ENCODE measurements around the gene NDUFC2.

DNA sequence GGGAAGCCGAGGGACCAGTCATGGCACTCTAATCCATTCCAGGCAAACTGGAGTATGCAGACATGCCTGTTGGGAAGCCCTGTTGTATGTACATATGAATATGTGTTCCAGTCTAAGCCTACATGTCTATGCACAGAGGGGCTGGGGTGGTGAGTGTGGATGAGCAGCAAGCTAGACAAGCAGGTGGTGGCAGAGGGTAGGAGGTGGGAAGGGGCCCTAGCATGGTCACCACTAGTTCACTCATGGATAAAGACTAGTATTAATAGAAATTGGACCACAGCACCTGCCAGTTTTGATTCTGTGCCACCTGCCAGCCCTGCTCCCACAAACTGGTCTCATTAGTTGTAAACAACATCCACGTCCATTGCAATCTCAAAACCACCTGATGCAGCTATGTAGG, 14.5 kb downstream of the NDUFC2 start:
- TF ChIP-seq, protein P1, sequence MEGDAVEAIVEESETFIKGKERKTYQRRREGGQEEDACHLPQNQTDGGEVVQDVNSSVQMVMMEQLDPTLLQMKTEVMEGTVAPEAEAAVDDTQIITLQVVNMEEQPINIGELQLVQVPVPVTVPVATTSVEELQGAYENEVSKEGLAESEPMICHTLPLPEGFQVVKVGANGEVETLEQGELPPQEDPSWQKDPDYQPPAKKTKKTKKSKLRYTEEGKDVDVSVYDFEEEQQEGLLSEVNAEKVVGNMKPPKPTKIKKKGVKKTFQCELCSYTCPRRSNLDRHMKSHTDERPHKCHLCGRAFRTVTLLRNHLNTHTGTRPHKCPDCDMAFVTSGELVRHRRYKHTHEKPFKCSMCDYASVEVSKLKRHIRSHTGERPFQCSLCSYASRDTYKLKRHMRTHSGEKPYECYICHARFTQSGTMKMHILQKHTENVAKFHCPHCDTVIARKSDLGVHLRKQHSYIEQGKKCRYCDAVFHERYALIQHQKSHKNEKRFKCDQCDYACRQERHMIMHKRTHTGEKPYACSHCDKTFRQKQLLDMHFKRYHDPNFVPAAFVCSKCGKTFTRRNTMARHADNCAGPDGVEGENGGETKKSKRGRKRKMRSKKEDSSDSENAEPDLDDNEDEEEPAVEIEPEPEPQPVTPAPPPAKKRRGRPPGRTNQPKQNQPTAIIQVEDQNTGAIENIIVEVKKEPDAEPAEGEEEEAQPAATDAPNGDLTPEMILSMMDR (conservative IDR thresholded peaks at IDR 0.05; ENCODE audit: low read depth in 2 of 2), result no peak
- TF ChIP-seq POLR2AphosphoS5 (IDR thresholded peaks at IDR 0.05; ENCODE audit: low read depth) (no peak), EZH2phosphoT487 (IDR thresholded peaks at IDR 0.05; ENCODE audit: unreplicated experiment) (no peak), EZH2 (IDR thresholded peaks at IDR 0.05; ENCODE audit: low read depth, unreplicated experiment) (no peak), STAT1 (IDR thresholded peaks at IDR 0.05; ENCODE audit: unreplicated experiment) (no peak), CREB1 (CRISPR knock-in tag; IDR thresholded peaks at IDR 0.05; ENCODE audit: low read depth) (no peak), JUNB (IDR thresholded peaks at IDR 0.05; ENCODE audit: unreplicated experiment) (no peak), ZNF331 (CRISPR knock-in tag; IDR thresholded peaks at IDR 0.05; ENCODE audit: low read depth) (no peak), NANOG (IDR thresholded peaks at IDR 0.05; ENCODE audit: borderline replicate concordance) (no peak), ZNF114 (CRISPR knock-in tag; IDR thresholded peaks at IDR 0.05) (no peak)
- TF ChIP-seq, protein P2, sequence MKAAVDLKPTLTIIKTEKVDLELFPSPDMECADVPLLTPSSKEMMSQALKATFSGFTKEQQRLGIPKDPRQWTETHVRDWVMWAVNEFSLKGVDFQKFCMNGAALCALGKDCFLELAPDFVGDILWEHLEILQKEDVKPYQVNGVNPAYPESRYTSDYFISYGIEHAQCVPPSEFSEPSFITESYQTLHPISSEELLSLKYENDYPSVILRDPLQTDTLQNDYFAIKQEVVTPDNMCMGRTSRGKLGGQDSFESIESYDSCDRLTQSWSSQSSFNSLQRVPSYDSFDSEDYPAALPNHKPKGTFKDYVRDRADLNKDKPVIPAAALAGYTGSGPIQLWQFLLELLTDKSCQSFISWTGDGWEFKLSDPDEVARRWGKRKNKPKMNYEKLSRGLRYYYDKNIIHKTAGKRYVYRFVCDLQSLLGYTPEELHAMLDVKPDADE (IDR thresholded peaks at IDR 0.05), result no peak
- TF ChIP-seq, protein P3, sequence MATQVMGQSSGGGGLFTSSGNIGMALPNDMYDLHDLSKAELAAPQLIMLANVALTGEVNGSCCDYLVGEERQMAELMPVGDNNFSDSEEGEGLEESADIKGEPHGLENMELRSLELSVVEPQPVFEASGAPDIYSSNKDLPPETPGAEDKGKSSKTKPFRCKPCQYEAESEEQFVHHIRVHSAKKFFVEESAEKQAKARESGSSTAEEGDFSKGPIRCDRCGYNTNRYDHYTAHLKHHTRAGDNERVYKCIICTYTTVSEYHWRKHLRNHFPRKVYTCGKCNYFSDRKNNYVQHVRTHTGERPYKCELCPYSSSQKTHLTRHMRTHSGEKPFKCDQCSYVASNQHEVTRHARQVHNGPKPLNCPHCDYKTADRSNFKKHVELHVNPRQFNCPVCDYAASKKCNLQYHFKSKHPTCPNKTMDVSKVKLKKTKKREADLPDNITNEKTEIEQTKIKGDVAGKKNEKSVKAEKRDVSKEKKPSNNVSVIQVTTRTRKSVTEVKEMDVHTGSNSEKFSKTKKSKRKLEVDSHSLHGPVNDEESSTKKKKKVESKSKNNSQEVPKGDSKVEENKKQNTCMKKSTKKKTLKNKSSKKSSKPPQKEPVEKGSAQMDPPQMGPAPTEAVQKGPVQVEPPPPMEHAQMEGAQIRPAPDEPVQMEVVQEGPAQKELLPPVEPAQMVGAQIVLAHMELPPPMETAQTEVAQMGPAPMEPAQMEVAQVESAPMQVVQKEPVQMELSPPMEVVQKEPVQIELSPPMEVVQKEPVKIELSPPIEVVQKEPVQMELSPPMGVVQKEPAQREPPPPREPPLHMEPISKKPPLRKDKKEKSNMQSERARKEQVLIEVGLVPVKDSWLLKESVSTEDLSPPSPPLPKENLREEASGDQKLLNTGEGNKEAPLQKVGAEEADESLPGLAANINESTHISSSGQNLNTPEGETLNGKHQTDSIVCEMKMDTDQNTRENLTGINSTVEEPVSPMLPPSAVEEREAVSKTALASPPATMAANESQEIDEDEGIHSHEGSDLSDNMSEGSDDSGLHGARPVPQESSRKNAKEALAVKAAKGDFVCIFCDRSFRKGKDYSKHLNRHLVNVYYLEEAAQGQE (IDR thresholded peaks at IDR 0.05; ENCODE audit: unreplicated experiment), result no peak
- TF ChIP-seq, protein P4, sequence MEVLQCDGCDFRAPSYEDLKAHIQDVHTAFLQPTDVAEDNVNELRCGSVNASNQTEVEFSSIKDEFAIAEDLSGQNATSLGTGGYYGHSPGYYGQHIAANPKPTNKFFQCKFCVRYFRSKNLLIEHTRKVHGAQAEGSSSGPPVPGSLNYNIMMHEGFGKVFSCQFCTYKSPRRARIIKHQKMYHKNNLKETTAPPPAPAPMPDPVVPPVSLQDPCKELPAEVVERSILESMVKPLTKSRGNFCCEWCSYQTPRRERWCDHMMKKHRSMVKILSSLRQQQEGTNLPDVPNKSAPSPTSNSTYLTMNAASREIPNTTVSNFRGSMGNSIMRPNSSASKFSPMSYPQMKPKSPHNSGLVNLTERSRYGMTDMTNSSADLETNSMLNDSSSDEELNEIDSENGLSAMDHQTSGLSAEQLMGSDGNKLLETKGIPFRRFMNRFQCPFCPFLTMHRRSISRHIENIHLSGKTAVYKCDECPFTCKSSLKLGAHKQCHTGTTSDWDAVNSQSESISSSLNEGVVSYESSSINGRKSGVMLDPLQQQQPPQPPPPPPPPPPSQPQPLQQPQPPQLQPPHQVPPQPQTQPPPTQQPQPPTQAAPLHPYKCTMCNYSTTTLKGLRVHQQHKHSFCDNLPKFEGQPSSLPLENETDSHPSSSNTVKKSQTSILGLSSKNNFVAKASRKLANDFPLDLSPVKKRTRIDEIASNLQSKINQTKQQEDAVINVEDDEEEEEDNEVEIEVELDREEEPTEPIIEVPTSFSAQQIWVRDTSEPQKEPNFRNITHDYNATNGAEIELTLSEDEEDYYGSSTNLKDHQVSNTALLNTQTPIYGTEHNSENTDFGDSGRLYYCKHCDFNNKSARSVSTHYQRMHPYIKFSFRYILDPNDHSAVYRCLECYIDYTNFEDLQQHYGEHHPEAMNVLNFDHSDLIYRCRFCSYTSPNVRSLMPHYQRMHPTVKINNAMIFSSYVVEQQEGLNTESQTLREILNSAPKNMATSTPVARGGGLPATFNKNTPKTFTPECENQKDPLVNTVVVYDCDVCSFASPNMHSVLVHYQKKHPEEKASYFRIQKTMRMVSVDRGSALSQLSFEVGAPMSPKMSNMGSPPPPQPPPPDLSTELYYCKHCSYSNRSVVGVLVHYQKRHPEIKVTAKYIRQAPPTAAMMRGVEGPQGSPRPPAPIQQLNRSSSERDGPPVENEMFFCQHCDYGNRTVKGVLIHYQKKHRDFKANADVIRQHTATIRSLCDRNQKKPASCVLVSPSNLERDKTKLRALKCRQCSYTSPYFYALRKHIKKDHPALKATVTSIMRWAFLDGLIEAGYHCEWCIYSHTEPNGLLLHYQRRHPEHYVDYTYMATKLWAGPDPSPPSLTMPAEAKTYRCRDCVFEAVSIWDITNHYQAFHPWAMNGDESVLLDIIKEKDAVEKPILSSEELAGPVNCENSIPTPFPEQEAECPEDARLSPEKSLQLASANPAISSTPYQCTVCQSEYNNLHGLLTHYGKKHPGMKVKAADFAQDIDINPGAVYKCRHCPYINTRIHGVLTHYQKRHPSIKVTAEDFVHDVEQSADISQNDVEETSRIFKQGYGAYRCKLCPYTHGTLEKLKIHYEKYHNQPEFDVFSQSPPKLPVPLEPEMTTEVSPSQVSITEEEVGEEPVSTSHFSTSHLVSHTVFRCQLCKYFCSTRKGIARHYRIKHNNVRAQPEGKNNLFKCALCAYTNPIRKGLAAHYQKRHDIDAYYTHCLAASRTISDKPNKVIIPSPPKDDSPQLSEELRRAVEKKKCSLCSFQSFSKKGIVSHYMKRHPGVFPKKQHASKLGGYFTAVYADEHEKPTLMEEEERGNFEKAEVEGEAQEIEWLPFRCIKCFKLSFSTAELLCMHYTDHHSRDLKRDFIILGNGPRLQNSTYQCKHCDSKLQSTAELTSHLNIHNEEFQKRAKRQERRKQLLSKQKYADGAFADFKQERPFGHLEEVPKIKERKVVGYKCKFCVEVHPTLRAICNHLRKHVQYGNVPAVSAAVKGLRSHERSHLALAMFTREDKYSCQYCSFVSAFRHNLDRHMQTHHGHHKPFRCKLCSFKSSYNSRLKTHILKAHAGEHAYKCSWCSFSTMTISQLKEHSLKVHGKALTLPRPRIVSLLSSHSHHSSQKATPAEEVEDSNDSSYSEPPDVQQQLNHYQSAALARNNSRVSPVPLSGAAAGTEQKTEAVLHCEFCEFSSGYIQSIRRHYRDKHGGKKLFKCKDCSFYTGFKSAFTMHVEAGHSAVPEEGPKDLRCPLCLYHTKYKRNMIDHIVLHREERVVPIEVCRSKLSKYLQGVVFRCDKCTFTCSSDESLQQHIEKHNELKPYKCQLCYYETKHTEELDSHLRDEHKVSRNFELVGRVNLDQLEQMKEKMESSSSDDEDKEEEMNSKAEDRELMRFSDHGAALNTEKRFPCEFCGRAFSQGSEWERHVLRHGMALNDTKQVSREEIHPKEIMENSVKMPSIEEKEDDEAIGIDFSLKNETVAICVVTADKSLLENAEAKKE (CRISPR knock-in tag; IDR thresholded peaks at IDR 0.05), result no peak
